NCI-H1092 treated with DMSO at 0.1 percent for 48 hours (cell line): ENCODE measurements around the gene VPREB1.
"Not testable (repeated sequence)": the region's sequence is repeated elsewhere in the genome, so short reads cannot be mapped to it uniquely, and the experiment has no call there.

ENCODE experiments used
- DNase-seq: peaks from one replicate; lab custom pipeline; 2025; lab: John Stamatoyannopoulos, UW

The VPREB1 gene

DNA sequence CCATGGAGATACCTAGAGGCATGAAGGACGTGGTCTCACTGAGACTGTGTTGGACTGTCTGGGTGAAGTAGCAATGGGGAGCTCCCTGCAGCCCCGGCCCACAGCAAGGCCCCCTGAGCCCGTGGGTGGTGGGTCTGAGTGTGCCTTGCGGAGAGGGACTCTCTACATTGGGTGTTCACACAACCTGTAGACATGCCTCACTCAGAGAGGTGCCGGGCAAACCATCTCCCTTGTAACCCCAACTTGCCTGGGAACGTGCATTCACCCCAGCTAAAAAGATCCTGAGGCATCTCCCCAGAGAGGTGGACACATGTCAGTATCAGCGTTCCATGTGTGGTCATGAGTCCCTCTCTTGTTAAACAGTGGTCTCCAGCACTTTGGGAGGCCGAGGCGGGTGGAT, 2.1 kb downstream of the VPREB1 start:
- no peak for DNase-seq

DNA sequence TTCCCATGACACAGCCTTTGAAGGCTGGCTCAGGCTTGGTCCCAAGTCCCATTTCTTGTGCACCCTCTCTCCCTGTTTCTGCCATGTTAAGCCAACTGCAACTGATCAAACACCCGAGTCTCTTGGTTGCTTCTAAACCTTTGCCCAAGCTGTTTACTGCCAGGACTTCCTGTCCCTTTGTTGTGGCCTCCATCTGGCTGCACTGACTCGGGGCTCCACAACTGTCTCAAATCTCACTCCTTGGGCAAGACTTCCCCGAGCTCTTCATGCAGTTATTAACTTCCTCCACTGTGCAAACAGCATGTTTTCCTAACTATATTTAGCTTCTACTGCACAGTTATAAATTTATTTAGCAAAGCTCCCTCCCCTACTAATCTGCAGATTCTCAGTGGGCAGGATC, 4.3 kb downstream of the VPREB1 start:
- DNase-seq: peak; percentile 8

DNA sequence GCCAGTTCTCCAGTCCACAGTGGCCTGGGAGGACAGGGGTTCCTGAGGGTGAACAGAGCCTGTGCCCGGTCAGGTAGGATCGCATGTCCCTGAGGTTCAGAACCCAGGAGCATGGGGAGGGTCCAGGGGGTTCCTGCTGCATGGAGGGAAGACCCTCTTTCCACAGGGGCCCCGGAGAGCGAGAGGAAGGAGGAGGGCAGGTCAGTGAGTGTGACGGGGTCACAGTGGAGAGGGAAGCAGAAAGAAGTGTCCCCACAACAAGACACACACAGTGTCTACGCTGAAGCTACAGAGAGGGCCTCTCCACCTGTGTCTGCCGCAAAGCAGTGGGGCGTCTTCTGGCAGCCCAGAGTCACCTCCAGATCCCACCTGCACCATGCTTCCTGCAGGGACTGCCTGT, 6.1 kb downstream of the VPREB1 start:
- not testable (repeated sequence) for DNase-seq

DNA sequence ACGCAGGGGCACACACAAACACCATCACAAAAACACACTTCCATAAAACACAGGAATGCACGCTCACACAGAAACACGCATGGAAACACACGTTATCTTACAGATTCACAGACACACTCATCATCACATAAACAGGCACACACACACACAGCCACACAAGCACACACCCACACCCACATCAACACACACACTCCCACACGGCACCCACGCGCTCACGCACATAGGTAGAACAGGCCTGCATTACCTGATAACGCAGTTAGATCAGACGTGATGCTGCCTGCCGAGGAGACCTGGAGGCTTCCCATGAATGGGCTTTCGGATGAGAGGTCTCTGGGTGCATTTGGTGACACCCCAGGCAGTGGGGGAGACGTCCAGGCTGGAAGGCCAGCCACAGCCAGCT, 11.5 kb downstream of the VPREB1 start:
- not testable (repeated sequence) for DNase-seq

DNA sequence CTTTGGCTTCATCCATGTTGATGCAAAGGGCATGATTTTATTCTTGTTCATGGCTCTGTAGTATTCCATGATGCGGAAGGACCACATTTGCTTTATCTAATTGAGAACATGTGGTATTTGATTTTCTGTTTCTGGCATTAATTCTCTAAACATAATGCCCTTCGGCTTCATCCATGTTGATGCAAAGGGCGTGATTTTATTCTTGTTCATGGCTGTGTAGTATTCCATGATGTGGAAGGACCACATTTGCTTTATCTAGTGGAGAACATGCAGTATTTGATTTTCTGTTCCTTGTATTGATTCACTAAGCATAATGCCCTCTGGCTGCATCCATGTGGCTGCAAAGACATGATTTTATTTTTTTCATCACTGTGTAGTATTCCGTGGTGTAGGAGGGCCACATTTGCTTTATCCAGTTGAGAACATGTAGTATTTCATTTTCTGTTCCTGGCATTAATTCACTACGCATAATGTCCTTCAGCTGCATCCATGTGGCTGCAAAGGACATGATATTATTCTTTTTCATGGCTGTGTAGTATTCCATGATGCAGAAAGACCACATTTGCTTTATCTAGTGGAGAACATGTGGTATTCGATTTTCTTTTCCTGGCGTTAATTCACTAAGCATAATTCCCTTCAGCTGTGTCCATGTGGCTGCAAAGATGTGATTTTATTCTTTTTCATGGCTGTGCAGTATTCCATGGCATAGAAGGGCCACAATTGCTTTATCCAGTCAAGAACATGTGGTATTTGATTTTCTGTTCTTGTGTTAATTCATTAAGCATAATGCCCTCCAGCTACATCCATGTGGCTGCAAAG, 14.2 kb downstream of the VPREB1 start:
- DNase-seq: not testable (repeated sequence)

DNA sequence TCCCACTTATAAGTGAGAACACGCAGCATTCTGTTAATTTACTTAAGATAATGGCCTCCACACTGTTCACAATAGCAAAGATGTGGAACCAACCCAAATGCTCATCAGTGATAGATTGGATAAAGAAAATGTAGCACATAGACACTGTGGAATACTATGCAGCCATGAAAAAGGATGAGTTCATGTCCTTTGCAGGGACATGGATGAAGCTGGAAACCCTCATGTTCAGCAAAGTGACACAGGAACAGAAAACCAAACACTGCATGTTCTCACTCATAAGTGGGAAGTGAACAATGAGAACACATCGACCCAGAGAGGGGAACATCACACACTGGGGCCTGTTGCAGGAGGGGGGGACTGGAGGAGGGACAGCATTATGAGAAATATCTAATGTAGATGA, 15.6 kb downstream of the VPREB1 start:
- not testable (repeated sequence) for DNase-seq

DNA sequence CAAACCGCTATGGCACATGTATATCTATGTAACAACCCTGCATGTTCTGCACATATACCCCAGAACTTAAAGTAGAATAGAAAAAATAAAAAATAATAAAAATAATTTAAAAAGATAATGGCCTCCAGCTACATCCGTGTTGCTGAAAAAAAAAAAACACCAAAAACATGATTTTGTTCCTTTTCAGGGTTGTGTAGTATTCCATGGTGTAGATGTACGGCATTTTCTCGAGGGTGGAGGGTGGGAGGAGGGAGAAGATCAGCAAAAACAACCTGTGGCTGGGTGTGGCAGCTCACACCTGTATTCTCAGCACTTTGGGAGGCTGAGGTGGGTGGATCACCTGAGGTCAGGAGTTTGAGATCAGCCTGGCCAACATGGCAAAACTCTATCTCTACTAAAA, 16.0 kb downstream of the VPREB1 start:
- not testable (repeated sequence) for DNase-seq

DNA sequence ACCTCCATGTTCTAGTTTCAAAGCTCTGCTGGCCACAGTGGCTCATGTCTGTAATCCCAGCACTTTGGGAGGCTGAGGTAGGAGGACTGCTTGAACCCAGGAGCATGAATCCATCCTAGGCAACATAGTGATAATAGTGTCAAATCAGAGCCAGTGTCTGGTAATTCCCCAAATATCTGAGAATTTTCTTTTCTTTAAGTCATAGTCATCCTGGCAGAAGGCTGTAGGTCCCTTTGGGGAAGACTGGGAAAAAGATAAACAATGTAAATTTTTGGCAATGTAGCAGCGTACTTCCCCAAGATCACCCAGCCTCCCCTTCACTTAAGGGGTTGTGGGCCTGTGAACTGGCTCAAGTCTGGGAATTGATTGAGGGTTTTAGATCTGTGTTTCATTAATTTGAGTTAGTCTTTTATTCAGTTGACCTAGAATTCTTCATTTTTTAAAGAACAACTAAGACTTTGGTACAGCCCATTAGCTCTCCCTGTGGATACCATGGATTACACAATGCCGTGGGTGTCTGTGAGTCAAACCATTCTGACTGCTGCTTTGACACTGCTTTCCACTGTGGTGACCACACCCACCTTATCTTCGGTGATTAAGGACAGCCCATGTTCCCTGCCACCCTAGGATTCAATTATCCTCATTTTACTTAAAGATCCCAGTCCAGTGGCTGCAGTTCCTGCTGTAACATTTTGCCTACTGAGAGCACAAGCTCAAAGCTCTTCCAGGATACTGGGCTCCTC, 17.9 kb downstream of the VPREB1 start:
- not testable (repeated sequence) for DNase-seq

DNA sequence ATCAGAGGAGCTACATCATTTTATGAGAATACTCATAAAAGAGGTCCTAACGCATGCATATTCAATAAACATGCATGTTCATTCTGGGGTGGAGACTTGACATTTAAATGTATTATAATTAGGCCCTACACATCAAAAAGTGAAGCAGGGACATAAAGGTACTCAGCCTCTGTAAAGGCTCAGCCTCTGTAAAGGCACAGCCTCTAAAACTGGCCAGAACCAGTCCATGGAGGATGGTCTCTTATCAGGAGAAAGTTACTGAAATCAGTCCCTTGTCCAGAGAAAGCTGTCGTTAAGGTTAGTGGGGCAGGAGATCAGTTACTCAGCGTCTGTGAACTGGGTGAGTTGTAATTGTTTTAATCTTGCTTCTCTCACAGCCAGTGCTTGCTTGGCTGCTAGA, 19.2 kb downstream of the VPREB1 start:
- not testable (repeated sequence) for DNase-seq

DNA sequence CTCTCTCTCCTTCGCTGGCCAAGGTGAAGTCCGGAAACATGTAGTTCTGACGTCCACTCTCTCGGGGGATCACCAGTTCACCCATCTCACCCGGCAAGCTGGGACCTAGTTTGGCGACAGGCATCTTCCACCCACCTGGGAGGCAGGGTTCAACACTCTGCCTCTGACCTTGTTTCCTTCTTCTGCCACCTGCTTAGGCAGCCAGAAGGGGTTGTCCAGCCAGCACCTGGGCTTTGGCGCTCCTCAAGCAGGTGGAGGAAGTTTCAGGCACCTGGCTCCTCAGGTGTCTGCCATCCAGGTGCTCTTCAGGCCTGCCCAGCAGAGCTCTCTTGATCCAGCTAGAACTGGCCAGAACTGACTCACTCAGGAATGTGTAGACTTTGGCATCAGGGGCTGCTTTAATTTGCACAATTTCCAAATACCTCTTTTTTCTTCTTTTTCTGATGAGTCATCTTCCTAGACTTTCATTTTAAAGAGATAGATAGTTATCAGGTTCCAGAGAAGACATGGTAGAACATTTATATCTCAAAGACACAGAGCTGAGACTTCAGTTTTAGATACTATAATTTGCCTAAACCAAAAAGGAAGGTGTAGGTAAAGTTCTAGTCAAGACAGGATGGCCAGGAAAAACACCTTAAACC, 25.6 kb downstream of the VPREB1 start:
- not testable (repeated sequence) for DNase-seq

DNA sequence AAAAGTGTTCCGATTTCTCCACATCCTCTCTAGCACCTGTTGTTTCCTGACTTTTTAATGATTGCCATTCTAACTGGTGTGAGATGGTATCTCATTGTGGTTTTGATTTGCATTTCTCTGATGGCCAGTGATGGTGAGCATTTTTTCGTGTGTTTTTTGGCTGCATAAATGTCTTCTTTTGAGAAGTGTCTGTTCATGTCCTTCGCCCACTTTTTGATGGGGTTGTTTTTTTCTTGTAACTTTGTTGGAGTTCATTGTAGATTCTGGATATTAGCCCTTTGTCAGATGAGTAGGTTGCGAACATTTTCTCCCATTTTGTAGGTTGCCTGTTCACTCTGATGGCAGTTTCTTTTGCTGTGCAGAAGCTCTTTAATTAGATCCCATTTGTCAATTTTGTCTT, 32.8 kb downstream of the VPREB1 start:
- not testable (repeated sequence) for DNase-seq

DNA sequence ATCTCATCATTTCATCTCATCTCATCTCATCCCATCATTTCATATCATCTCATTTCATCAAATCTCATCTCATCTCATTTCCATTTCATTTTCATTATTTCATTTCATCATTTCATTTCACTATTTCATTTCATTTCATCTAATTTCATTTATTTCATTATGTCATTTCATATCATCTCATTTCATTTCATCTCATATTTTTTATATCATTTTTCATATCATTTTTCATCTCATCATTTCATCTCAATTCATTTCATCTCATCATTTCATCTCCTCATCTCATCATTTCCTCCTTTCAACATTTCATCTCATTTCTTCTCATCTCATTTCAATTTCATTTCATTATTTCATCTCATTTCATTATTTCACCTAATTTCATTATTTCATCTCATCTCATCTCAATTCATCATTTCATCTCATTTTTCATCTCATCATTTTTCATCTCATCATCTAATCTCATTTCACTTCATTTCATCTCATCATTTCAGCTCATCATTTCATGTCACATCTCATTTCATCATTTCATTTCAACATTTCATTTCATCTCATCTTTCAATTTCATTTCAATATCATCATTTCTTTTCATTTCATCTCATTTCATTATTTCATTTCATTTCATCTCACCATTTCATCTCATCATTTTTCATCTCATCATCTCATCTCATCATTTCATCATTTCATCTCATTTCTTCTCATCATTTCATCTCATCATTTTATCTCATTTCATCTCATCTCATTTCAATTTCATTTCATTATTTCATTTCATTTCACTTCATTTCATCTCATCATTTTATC, 40.6 kb downstream of the VPREB1 start:
- not testable (repeated sequence) for DNase-seq

DNA sequence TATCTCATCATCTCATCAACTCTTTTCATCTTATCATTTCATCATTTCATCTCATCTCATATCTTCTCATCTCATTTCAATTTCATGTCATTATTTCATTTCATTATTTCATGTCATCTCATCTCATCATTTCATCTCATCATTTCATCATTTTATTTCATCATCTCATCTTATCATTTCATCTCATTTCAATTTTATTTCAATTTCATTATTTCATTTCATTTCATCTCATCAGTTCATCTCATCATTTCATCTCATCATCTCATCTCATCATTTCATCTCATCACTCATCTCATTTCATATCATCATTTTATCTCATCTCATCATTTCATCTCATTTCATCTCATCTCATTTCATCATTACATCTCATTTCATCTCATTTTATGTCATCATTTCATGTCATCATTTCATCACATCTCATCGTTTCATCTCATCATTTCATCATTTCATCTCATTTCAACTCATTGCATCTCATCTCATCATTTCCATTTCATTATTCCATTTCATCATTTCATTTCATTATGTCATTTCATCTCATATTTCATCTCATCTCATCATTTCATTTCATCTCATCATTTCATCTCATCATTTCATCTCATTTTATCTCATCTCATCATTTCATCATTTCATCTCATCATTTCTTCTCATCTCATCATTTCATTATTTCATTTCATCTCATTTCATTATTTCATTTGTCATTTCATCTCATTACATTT, 42.0 kb downstream of the VPREB1 start:
- DNase-seq: not testable (repeated sequence)

DNA sequence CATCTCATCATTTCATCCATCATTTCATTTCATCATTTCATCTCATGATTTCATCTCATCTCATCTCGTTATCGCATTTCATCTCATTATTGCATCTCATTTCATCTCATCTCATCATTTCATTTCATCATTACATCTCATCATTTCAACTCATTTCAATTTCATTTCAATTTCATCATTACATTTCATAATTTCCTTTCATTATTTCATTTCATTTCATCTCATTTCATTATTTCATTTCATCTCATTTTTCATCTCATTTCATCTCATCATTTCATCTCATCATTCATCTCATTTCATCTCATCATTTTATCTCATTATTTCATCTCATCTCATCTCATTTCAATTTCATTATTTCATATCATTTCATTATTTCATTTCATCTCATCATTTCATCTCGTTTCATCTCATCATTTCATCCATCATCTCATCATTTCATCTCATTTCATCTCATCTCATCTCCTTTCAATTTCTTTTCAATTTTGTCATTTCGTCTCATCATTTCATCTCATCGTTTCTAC, 42.6 kb downstream of the VPREB1 start:
- not testable (repeated sequence) for DNase-seq

DNA sequence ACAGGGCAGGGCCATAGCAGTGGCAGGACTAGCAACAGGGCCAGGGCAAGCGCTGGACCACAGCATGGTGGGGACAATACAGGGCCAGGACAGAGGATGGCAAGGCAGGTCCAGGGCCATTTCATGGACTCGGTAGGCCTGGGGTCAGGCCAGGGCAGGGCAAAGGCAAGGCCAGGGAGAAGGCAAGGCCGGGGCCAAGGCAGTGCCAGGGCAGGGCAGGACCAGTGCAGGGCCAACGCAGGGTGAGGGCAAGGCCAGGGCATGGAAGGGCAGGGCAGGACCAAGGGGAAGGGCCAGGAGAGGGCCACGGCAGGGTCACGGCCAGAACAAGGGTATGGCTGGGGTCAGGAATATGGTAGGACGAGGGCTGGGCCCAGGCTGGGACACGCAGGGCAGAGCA, 45.1 kb downstream of the VPREB1 start:
- DNase-seq: not testable (repeated sequence)

DNA sequence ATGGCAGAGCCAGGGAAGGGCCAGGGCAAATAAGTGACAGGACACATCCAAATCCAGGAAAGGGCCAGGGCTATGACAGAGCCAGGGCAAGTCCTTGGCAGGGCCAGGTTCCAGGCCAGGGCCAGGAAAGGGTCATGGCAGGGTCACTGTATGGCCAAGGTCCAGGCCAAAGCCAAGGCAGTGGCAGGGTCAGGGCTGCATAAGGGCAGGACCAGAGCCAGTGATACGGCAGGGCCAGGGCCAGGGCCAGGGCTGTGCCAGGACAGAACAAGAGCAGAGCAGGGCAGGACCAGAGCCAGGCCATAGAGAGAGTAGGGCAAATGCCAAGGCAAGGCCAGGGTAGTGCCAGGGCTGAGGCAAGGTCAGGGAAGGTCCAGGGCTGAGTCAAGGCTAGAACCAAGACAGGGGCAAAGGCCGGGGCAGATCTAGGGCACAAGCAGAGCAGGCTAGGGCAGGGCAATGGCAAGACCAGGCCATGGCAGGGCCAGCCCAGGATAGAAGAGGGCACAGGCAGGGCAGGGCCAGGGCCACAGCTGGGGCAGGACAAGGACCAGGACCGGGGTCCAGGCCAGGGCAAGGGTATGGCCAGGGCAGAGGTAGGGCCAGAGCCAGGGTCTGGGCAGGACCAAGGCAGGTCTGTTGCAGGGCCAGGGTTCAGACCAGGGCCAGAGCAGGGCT, 46.7 kb downstream of the VPREB1 start:
- not testable (repeated sequence) for DNase-seq

DNA sequence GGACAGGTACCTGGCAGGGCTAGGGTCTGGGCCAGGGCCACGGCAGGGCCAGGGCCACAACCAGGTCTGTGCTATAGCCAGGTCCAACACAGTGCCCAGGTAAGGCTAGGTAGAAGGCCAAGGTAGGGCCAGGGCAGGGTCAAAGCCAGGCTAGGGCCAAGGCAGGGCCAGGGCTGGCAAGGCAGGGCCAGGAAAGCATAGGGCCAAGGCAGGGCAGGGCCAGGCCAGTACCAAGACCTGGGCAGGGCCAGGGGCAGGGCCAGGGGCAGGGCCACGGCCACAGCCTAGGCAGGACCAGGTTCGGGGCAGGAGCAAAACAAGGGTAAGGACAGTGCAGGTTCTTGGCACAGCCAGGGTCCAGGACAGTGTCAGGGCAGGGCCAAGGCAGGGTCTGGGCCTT, 48.1 kb downstream of the VPREB1 start:
- not testable (repeated sequence) for DNase-seq

DNA sequence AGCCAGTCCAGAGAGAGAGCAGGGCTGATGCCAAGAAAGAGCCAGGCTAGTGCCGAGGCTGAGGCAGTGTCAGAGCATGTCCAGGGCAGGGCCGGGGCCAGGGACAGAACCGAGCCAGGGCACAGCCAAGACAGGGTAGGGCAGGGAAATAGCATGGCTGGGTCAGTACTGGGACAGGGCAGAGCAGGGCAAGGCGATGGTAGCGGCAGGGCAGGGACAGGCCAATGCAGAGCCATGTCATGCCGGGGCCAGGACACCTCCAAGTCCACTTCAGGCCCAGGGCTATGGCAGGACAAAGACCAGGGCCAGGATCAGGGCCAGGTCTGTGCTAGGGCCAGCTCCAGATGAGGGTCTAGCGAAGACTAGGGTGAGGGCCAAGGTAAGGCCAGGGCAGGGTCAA, 48.9 kb downstream of the VPREB1 start:
- not testable (repeated sequence) for DNase-seq

DNA sequence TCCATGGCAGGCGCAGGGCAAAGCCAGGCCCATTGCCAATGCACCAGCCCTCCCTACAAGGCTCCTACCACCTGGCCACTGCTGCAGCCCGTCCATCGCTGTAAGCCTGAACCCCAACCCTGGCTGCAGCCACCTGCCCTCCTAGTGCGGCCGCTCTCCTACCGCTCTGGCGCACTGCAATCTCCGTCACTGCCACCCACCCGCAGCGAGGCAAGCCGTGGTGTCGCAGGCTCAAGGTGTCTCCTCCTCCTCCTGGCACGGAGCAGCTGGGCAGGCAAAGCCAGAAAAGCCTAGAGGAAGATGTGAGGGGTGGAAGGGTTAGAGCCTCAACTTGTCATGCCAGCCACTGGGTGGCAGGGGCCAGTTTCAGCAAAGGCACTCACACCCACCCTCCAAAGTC, 50.1 kb downstream of the VPREB1 start:
- DNase-seq: not testable (repeated sequence)
